A673 (cell line): ENCODE measurements around the gene SSR2. TPM values are rescaled to one million over a fixed set of nuclear protein-coding genes. Genes with fewer than 3 reads are reported as not detected.
"Not testable (repeated sequence)": the region's sequence is repeated elsewhere in the genome, so short reads cannot be mapped to it uniquely, and the experiment has no call there.

Experiments used
- BruUV-seq: library from RNA; stranded (reverse); fragments of 400-500 nt; replicated peaks from 2 replicates; lab custom pipeline; 2021; lab: Mats Ljungman, UMichigan
- CTCF ChIA-PET: fragments of 300-600 bp; sonication (Branson Sonifier 250); formaldehyde crosslinking; loops from one replicate; lab custom pipeline; 2022; ENCODE audit warnings: antibody characterized with exemption; lab: Charles Lee
- POLR2A ChIA-PET: fragments of 300-600 bp; sonication (Branson Sonifier 250); formaldehyde crosslinking; loops from one replicate; lab custom pipeline; 2022; ENCODE audit warnings: antibody characterized with exemption; ENCODE audit not compliant: low non-redundant PET; lab: Charles Lee
- DNase-seq: peaks from one replicate; pipeline ENCODE4 v3.0.0-alpha.2; 2015; ENCODE audit warnings: low spot score
- H3K27ac ChIP-seq: fragments of 200-600 bp; sonication (generic); 2 replicates; pipeline ENCODE4 v1.5.1; 2016; ENCODE audit warnings: mixed run types, low read depth, mild to moderate bottlenecking, mixed read lengths, antibody characterized with exemption, low read length; ENCODE audit not compliant: poor library complexity, severe bottlenecking
- H3K27me3 ChIP-seq: fragments of 200-600 bp; sonication (generic); replicated peaks from 2 replicates; pipeline ENCODE4 v1.6.1; 2017; ENCODE audit warnings: mixed run types, low read depth, mild to moderate bottlenecking, mixed read lengths, antibody characterized with exemption, low read length; ENCODE audit not compliant: insufficient read depth, poor library complexity
- H3K36me3 ChIP-seq: fragments of 200-600 bp; sonication (generic); 2 replicates; pipeline ENCODE4 v1.6.1; 2016; ENCODE audit warnings: mixed run types, mild to moderate bottlenecking, mixed read lengths, antibody characterized with exemption, low read length; ENCODE audit not compliant: insufficient read depth, poor library complexity, severe bottlenecking
- H3K4me1 ChIP-seq: fragments of 200-600 bp; sonication (generic); 2 replicates; pipeline ENCODE4 v1.6.1; 2017; ENCODE audit warnings: mixed run types, mild to moderate bottlenecking, mixed read lengths, antibody characterized with exemption, low read length; ENCODE audit not compliant: insufficient read depth, poor library complexity, severe bottlenecking
- H3K4me3 ChIP-seq: fragments of 200-600 bp; sonication (generic); 2 replicates; pipeline ENCODE4 v1.5.1; 2016; ENCODE audit warnings: low read depth, mixed run types, mild to moderate bottlenecking, mixed read lengths, low read length; ENCODE audit not compliant: poor library complexity, severe bottlenecking
- H3K9me3 ChIP-seq: fragments of 200-600 bp; sonication (generic); 2 replicates; pipeline ENCODE4 v1.6.1; 2016; ENCODE audit warnings: mixed run types, low read depth, mild to moderate bottlenecking, mixed read lengths, antibody characterized with exemption, low read length; ENCODE audit not compliant: poor library complexity, severe bottlenecking
- CTCF ChIP-seq: fragments of 300-800, 200-600 bp; sonication (generic); conservative IDR thresholded peaks from 2 replicates; pipeline ENCODE4 v1.5.1; 2017; ENCODE audit warnings: low read depth, mild to moderate bottlenecking, antibody characterized with exemption, low read length, moderate library complexity, mixed read lengths
- EZH2 ChIP-seq: fragments of 200-600 bp; sonication (generic); IDR thresholded peaks from 2 replicates; pipeline ENCODE4 v1.6.1; 2017; ENCODE audit warnings: borderline replicate concordance, low read depth, mild to moderate bottlenecking, mixed read lengths, antibody characterized with exemption, low read length; ENCODE audit not compliant: poor library complexity, severe bottlenecking
- intact Hi-C: fragments of 100-400 bp; cut with micrococcal nuclease; formaldehyde crosslinking; loops from one replicate; pipeline ENCODE4 v1.10.0; 2022; ENCODE audit not compliant: unreplicated experiment
- total RNA-seq: library from RNA; stranded (reverse); gene quantifications from 2 replicates; pipeline ENCODE4 v1.2.3, GENCODE V29; 2021

The SSR2 gene
- total RNA-seq, 1 experiment from 2014 or later, result 233 TPM

- CTCF ChIA-PET, result no interaction called here
Measured at GRCh38 chr1:156048663-156049258, 28.0 kb upstream of the SSR2 start.

GRCh38 chr1:156045076-156045475 is 24.3 kb upstream of the SSR2 start:
- Histone ChIP-seq H3K27ac (no peak overlapping the region), H3K4me1 (no peaks in the 10 kb centered on the region), H3K9me3 (no peaks in the 10 kb centered on the region), H3K27me3 (no peaks in the 10 kb centered on the region), H3K36me3 (peaks cover 50% of the 10 kb centered on the region), H3K4me3 (no peak overlapping the region)
- no peak for DNase-seq
- TF ChIP-seq EZH2, result no peak
- no peak for TF ChIP-seq CTCF
- BruUV-seq, result no TSS peak
- POLR2A ChIA-PET, result no interaction called here
- CTCF ChIA-PET, result no interaction called here
- intact Hi-C loops, result no loop called here

More at GRCh38 chr1:156048663-156049258, 28.0 kb upstream of the SSR2 start:
- Histone ChIP-seq H3K9me3 (no peaks in the 10 kb centered on the region), H3K27me3 (no peaks in the 10 kb centered on the region), H3K4me3 (no peak overlapping the region), H3K4me1 (no peaks in the 10 kb centered on the region), H3K36me3 (peaks cover 37% of the 10 kb centered on the region), H3K27ac (no peak overlapping the region)
- TF ChIP-seq CTCF (no peak), EZH2 (no peak)
- DNase-seq, result no peak
- intact Hi-C loops, result no loop called here
- no TSS peak for BruUV-seq
- POLR2A ChIA-PET, result no interaction called here

- Histone ChIP-seq H3K36me3 (peaks cover 33% of the 10 kb centered on the region), H3K27ac (no peak overlapping the region), H3K4me3 (no peak overlapping the region), H3K9me3 (no peaks in the 10 kb centered on the region), H3K4me1 (no peaks in the 10 kb centered on the region), H3K27me3 (no peaks in the 10 kb centered on the region)
- TF ChIP-seq EZH2 (no peak), CTCF (no peak)
- no TSS peak for BruUV-seq
- POLR2A ChIA-PET, result no interaction called here
- CTCF ChIA-PET, result no interaction called here
- intact Hi-C loops, result no loop called here
- no peak for DNase-seq
Measured at GRCh38 chr1:156042828-156043227, 22.1 kb upstream of the SSR2 start.

GRCh38 chr1:156034991-156035390 is 14.2 kb upstream of the SSR2 start:
- H3K27ac ChIP-seq, H3K4me3 ChIP-seq, POLR2A ChIA-PET, H3K27me3 ChIP-seq, intact Hi-C loops, DNase-seq, BruUV-seq, H3K4me1 ChIP-seq, H3K9me3 ChIP-seq, H3K36me3 ChIP-seq: not testable (repeated sequence)
- CTCF ChIA-PET, result interaction anchor here (0.6 kb wide), 1 partner anchor 32 kb away, joined by 3 read pairs; no protein-coding TSS in a partner anchor
